Midbrain (tissue), 1 donor: ENCODE measurements around the gene CRAMP1.
"Not testable (repeated sequence)": the region's sequence is repeated elsewhere in the genome, so short reads cannot be mapped to it uniquely, and the experiment has no call there.

Experiments
- DNase-seq: peaks from one replicate; lab custom pipeline; 2025; lab: John Stamatoyannopoulos, UW

CRAMP1 gene

GRCh38 chr16:1612320-1613111 is at the start of gene CRAMP1:
CRAMP1 (plus strand) TSS chr16:1612360; CDS start chr16:1614640, 2,280 bp downstream.
- DNase-seq: no peak

GRCh38 chr16:1563786-1564185 is 48.4 kb upstream of the CRAMP1 start:
- DNase-seq: no peak

GRCh38 chr16:1564325-1564724 is 47.8 kb upstream of the CRAMP1 start:
- no peak for DNase-seq

- no peak for DNase-seq
These were observed 46.9 kb upstream of the CRAMP1 start for GRCh38 chr16:1565083-1565805.

GRCh38 chr16:1567988-1568387 is 44.2 kb upstream of the CRAMP1 start:
- DNase-seq: no peak

GRCh38 chr16:1571012-1571671 is 41.0 kb upstream of the CRAMP1 start:
- DNase-seq: no peak

GRCh38 chr16:1572673-1573072 is 39.5 kb upstream of the CRAMP1 start:
- DNase-seq: no peak

- no peak for DNase-seq
These were observed 38.9 kb upstream of the CRAMP1 start for GRCh38 chr16:1573301-1573700.

GRCh38 chr16:1575578-1575977 is 36.6 kb upstream of the CRAMP1 start:
- DNase-seq: no peak

GRCh38 chr16:1579214-1579613 is 32.9 kb upstream of the CRAMP1 start:
- DNase-seq: no peak

- DNase-seq: no peak
These were observed 31.9 kb upstream of the CRAMP1 start for GRCh38 chr16:1580256-1580655.

GRCh38 chr16:1580956-1581355 is 31.2 kb upstream of the CRAMP1 start:
- DNase-seq: no peak

GRCh38 chr16:1581804-1582203 is 30.4 kb upstream of the CRAMP1 start:
- DNase-seq: no peak

GRCh38 chr16:1583180-1583579 is 29.0 kb upstream of the CRAMP1 start:
- DNase-seq: no peak

GRCh38 chr16:1584926-1585484 is 27.2 kb upstream of the CRAMP1 start:
- DNase-seq: no peak

- DNase-seq: no peak
These were observed 21.8 kb upstream of the CRAMP1 start for GRCh38 chr16:1590366-1590765.

GRCh38 chr16:1590930-1591705 is 21.0 kb upstream of the CRAMP1 start:
- no peak for DNase-seq

- DNase-seq: no peak
These were observed 19.7 kb upstream of the CRAMP1 start for GRCh38 chr16:1592446-1592845.

GRCh38 chr16:1595511-1595910 is 16.6 kb upstream of the CRAMP1 start:
- DNase-seq: not testable (repeated sequence)

GRCh38 chr16:1596516-1596915 is 15.6 kb upstream of the CRAMP1 start:
- DNase-seq: no peak

- no peak for DNase-seq
These were observed 15.0 kb upstream of the CRAMP1 start for GRCh38 chr16:1597154-1597553.

GRCh38 chr16:1601031-1601430 is 11.1 kb upstream of the CRAMP1 start:
- DNase-seq: no peak
